NCI-H128 (cell line): ENCODE measurements around the gene ABCD1.
"Not testable (repeated sequence)": the region's sequence is repeated elsewhere in the genome, so short reads cannot be mapped to it uniquely, and the experiment has no call there.

Source experiments
- DNase-seq: peaks from one replicate; lab custom pipeline; 2025; ENCODE audit not compliant: unreplicated experiment; lab: John Stamatoyannopoulos, UW

ABCD1 gene

DNA sequence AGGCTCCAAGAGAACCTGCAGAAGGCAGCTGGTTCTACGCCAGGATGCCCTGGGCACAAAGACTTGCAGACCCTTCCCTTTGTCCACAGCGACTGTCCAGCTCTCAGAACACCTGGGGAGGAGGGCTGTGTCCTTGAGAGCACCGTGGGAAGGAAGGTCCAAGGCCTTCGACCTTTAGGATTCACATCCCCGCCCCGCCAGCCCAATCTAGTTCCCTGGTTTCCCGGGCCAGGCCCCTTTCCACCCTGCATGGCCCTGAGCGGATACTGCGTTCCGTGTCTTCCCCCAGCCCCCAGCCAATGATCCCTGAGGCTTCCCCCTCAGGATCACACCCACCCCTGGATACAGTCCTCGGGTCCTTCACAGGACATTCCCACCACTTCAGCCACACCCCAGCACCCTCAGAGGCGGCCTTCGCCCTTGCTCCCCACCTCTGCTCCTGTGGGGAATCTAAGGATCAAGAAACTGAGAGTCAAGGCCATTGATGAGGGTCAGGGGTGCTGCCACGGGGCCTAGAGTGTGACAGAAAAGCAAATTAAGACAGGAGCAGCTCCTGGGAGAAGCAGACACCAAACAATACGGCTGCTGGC, 9.1 kb downstream of the ABCD1 start:
- no peak for DNase-seq

DNA sequence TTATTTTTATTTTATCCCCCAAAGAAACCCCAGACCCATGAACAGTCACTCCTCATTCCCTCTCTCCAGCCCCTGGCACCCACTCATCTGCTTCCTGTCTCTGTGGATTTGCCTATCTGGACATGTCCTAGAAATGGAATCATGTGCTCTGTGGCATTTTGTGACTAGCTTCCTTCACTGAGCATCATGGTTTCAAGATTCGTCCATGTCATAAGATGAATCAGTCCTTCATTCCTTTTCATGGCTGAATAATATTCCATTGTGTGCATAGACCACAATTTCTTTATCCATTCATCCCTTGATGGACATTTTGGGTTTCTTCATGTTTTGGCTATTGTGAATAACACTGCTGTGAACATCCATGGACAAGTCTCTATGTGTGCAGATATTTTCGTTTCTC, 10.2 kb downstream of the ABCD1 start:
- no peak for DNase-seq

DNA sequence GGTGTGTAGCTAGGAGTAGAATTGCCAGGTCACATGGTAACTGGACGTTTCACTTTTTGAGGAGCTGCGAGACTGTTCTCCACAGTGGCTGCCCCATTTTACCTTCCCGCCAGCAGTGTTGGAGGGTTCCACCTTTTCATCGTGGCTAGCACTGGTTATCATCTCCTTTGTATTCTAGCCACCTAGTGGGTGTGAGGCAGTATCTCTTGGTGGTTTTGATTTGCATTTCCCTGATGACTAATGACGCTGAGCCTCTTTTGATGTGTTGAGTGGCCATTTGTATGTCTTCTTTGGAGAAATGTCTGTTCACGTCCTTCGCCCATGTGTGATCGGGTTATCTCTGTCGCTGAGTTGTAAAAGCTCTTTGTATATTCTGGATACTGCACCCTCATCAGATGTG, 10.6 kb downstream of the ABCD1 start:
- no peak for DNase-seq

DNA sequence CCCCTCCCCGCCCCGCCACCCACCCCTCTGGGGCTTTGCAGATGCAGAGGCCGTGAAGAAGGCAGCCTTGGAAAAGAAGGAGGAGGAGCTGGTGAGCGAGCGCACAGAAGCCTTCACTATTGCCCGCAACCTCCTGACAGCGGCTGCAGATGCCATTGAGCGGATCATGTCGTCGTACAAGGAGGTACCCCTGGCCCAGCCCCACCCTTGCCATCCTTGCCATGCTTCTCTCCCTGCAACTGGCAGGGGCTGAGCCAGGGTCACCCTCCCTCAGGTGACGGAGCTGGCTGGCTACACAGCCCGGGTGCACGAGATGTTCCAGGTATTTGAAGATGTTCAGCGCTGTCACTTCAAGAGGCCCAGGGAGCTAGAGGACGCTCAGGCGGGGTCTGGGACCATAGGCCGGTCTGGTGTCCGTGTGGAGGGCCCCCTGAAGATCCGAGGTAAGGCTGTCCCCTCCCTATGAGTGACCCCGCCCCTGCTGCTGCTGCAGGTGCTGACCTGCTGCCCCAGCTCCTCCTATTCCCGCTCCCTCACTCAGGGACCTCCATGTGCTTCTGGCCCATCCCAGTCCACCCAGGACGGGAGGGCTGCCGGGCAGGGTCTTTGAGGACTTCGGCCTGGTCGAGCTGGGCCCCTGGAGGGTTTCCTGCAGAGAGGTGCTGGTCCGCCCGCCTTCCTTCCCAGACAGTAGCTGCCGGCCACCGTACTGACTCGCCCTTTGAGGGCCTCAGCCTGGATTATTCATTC, 11.6 kb downstream of the ABCD1 start:
- DNase-seq, result no peak

DNA sequence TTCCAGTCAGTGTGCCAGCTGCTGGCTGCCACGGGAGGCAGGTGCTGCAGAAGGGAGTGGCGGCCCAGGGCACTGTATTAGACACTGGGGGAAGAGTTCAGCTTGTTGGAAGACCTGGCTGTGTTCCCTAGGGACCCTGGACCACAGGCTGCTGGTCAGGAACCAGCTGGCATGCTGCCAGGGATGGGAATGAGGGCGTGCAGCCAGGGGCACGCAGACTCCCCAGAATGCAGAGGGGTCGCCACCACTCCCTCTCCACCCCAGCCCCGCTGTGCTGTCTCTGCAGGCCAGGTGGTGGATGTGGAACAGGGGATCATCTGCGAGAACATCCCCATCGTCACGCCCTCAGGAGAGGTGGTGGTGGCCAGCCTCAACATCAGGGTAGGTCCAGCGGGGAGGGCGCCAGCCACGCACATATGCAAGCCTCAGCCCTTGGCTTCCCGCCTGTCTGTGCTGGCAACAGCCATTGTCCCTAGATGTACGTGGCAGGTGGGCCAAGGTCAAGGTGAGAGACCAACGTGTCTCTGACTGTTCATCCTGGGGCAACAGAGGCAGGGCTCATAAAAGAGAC, 12.3 kb downstream of the ABCD1 start:
- no peak for DNase-seq

DNA sequence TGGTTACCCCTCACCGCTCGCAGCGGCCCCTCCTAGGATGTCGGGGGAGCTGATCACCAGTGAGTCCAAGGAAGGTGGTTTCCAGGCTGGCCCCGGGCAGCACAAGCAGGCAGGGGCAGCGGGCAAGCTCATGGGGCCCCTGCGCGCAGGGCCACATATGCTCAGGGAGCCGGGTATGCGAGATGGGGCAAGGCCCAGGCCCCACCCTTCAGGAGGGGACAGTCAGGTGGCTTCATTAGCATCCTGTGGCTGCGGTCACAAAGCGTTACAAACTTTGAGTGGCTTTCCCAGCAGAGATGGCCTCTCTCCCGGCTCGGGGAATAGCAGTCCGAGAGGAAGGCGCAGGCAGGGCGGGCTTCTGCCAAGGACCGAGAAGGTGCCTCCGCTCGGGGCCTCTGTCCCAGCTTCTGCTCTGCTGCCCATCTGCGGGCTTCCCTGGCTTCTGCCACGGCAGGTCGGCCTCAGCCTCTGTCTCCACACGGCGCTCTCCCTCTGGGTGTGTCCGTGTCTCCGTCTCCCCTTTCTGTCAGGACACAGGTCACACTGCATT, 13.5 kb downstream of the ABCD1 start:
- DNase-seq, result no peak

DNA sequence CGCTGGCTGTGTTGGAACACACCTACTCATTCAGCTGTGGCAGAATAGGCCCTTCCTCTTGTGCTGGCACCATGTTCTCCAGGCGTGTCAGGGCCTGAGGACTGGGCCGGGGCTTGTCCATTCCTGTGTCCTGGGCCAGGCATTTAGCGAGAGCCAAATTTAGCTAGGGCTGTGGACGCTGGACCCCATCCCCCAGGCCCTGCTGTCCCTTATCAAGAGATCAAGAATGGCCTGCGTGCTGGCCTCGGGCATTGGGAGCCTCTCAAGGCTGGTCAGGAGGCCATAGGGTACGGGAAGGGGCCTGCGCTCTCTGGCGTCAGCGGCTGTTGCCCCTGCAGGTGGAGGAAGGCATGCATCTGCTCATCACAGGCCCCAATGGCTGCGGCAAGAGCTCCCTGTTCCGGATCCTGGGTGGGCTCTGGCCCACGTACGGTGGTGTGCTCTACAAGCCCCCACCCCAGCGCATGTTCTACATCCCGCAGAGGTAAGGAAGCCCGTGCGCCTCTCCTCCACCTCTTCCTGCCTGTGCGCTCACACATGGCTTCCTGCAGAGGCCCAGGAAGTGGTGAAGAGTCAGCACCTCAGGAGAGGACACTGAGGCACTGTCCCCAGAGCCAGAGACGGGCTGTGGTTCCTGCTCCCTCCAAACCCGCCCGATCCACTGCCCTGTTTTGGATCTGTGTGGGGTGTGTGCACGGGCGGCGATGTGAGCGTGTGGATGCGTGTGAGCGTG, 15.3 kb downstream of the ABCD1 start:
- no peak for DNase-seq

DNA sequence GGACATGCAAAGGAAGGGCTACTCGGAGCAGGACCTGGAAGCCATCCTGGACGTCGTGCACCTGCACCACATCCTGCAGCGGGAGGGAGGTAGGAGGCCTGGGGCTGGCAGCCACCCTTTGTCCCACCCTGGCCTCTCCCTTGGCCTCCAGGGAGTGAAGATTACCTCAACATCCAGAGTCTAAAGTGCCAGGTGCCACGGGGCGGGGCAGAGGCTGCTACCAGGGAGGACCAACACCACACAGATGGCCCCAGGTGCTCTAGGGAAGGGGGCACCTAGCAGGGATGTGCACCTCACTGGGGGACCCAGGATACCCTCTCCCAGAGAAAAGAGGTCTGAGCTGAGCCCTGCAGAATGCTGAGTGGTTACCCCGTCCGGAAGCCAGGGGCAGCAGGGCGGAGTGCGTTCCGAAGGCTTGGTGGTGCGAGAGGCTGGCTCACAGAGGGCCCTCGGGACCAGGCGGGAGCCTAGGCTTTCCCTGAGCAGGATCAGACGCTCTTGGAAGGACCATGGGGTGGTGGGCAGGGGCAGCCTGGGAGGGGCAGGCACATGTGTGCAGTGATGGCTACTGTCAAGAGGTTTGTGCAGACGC, 16.1 kb downstream of the ABCD1 start:
- DNase-seq, result no peak

DNA sequence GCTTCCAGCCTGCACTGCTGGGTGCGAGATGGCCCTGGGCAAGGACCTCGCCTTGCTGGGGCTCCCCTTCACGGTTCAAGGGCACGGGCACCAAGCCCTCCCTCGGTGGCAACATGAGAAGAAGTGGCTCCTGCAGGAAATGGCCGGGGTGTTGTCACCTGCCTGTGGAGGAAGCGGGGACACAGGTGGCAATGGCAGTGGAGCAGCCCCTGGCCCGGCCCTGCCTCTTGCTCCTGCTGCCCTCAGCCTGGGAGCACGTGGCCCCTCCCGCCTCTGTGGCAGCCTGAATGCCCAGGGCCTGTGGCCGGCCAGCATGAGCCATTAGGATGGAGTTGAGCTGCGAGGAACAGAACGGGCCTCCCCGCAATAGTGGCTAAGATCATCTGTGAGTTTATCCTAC, 16.8 kb downstream of the ABCD1 start:
- DNase-seq, result no peak

DNA sequence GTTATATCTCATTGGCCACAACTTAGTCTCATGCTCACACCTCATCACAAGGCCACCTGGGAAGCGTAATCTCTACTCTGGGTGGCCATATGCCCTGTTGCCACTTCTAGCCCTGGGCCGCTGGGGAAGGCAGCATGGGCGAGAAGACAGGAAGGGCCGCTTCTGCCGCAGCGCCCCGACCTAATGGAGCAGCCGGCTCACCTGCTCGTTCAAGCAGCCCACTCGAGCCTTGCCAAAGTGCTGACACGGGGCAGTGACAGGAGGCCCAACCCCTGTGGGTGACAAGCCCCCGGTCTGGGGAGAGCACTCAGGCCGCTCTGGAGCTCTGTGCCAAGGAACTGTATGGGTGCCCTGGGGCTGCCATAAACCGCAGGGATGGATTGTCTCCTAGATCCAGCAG, 17.5 kb downstream of the ABCD1 start:
- not testable (repeated sequence) for DNase-seq

DNA sequence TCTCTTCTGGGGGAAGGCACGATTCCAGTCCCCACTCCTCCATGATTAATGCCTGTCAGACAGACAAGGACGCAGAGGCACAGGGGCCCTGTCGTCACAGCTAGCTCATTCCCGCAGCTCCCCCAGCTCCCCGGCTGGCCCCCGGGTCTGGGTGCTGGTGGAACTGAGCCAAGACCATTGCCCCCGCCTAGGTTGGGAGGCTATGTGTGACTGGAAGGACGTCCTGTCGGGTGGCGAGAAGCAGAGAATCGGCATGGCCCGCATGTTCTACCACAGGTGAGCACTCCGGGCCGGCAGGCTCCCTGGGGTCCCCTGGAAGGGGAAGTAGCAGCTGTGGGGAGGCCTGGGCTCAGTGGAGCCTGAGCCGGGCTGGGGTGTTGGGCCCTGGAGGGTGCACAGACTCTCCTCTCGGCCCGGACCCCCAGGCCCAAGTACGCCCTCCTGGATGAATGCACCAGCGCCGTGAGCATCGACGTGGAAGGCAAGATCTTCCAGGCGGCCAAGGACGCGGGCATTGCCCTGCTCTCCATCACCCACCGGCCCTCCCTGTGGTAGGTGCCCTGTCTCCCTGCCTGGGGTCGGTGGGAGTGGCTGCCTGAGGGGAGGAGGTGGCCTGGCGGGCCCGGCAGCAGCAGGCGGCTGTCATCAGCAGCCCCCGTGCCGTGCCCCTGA, 18.3 kb downstream of the ABCD1 start:
- DNase-seq, result not testable (repeated sequence)

DNA sequence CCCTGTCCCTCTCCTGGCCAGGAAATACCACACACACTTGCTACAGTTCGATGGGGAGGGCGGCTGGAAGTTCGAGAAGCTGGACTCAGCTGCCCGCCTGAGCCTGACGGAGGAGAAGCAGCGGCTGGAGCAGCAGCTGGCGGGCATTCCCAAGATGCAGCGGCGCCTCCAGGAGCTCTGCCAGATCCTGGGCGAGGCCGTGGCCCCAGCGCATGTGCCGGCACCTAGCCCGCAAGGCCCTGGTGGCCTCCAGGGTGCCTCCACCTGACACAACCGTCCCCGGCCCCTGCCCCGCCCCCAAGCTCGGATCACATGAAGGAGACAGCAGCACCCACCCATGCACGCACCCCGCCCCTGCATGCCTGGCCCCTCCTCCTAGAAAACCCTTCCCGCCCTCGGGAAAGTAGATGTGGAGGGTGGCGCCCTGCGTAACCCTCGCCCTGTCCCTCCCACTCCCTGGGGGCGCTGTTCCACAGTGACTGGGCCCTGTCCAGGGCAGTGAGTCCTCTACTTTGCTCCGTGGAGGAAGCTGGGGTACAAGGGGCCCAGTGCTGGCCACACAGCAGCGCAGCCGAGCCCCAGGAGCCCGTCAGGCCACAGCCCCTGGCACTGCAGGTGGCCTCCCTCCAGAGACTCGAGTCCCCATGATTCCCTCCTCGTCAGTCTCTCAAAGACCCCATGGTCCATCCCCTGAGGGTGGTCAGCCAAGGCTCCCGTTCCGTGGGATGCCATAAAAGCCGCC, 19.0 kb downstream of the ABCD1 start:
- not testable (repeated sequence) for DNase-seq

DNA sequence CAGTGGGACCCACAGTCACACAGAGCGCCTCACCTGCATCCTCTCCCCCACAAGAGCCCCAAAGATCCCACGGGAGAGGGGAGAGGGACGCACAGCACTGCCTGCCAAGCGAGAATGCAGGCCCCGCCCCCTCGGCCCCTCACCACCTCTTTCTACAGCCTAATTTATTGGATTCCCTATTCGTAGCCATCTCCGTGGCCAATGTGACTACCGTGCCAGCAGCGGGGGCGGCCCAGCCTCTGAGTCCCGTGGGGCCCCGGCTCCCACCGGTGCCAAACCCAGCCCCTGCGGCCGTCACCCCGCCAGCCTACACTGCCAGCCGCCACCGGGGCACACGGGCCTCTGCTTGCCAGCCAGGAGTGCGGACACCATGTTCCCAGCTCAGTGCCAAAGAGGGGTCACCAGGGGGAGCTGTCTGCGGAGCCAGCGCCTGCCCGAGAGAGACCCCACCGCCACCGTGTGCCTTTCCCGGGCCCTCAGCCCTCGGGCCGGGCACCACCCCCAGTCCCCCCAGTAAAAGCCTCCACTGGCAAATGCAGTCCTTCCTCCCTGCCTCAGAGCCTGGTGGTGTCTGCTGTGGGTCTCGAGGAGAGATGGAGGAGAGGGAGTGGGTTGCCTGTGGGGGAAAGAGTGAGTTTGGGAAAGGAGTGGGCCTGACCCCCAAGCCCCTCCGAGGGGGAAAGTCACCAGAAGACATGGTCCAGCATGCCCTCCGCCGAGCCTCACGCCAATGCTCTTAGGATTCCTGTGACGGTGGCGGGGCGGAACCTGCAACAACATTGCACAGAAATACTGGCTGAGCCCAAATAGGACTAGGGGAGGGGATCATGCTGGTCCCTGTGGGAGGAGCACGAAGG, 19.8 kb downstream of the ABCD1 start:
- no peak for DNase-seq

DNA sequence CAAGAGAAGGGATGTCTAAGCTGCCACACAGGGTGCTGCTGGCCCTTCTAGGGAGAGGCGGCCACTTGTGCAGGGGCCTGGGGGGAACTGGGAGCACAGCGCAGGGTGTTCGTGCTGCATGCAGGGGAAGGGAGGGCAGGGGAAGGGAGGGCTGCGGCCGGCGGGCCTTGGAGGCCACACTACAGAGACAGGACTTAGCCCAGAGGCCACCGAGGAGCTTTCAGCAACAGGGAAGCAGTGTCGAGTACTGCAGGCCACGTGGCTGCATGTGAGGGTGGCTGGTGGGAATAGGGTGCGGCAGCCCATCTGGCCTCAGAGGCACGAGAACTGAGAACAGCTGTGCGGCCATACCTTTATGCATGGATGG, 20.4 kb downstream of the ABCD1 start:
- not testable (repeated sequence) for DNase-seq

DNA sequence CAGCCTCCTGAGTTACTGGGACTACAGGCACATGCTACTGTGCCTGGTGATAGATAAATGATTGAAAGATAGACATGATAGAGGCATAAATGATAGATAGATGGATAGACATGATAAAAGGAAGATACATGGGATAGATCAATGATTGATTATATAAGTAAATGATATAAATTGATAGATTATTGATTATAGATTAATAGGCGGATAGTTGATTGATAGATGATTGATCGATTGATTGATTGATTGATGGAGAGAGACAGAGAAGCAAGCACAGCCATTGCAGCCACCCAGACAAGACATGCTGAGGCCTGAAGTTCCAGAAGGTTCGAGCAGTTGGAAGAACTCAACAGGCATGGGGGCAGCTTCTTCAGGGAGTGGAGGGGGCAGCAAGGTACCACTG, 21.7 kb downstream of the ABCD1 start:
- DNase-seq, result no peak

DNA sequence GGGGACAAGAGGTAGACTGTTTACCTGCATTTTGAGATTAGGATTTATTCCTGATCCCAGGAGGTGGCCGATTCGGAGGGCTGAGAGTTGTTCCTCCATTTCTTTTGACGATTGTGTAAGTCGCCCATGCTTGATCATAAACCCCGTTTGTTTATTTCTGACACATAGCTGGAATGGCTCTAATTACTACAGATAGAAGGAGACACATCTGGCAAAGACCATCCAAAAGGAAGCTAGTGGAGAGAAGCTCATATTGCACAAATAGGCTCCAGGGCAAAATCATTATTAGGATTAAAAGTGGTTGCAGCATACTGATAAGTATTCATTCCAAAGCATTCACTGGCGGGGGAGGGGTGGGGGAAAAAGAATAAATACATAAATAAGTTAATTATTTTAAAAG, 22.3 kb downstream of the ABCD1 start:
- not testable (repeated sequence) for DNase-seq

DNA sequence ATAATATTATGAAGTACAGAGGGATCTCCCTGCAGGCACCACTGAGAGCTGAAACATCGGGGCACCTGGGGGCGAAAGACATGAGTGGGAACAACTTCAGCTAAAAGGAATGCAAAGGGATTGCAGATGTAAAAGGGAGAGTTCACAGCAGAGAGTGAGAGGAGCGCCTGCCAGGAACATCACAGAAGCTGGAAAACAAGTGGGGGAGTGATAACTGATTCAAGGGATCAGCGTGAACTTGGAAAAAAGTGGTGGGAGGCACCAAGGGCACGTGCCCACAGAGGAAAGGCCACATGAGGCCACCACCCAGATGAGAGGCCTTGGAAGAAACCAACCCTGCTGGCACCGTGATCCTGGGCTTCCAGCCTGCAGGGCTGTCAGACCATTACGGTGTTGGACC, 24.4 kb downstream of the ABCD1 start:
- DNase-seq, result not testable (repeated sequence)

DNA sequence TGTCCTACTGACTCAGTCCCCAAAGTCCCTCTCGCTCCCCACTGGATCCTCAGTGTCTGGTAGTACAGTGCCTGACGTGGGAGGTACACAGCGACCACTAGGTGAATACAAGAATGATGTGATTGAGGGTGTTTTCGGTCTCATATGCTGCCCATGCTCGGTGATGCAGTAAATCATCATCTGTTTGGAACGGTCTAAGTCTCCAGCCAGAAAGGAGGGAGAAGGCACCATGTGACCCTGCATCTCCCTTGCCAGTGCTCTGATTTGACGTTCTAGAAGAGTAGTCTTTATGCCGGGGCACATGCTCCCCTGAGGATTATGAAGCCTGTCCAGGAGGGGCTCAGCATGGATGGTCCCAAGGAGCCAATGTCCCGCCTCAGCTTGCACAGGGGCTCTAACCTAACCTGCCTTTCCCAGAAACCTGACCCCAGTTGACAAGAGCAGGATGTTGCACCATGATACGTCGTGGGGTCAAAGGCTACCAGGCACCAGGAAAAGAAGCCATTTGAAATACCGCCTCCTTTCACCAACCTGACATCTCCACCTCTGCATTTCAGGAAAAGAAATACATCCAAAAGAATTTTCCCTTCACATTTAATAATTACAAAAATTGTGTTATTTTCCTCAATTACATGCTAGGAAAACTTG, 25.6 kb downstream of the ABCD1 start:
- no peak for DNase-seq

DNA sequence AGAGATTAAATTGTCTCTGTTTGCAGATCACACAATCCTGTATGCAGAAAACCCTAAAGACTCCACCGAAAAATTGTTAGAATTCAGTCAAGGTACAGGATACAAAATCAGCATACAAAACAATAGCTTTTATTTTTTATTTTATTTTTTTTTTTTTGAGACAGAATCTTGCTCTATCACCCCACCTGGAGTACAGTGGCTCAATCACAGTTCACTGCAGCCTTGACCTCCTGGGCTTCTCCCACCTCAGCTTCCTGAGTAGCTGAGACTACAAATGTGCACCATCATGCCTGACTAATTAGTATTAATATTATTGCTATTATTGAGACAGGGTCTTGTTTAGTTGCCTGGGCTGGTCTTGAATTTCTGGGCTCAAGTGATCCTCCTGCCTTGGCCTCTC, 30.5 kb downstream of the ABCD1 start:
- no peak for DNase-seq
